H1 (cell line): ENCODE data around the gene ASPRV1. TPM values are rescaled to one million over a fixed set of nuclear protein-coding genes. Genes with fewer than 3 reads are reported as not detected.

Experiments
- CHD7 ChIP-seq: fragments of 300-600 bp; sonication (generic); IDR thresholded peaks from 2 replicates; pipeline ENCODE4 v1.7.1; 2012; ENCODE audit warnings: low read length, moderate library complexity, mild to moderate bottlenecking, inconsistent platforms; ENCODE audit not compliant: insufficient replicate concordance
- E2F6 ChIP-seq: IDR thresholded peaks from 2 replicates; pipeline ENCODE4 v1.6.1; 2012; ENCODE audit warnings: inconsistent platforms
- HDAC6 ChIP-seq: IDR thresholded peaks from one replicate; pipeline ENCODE4 v1.7.1; 2012; ENCODE audit warnings: low read depth, mild to moderate bottlenecking, inconsistent platforms, low read length, moderate library complexity
- POLR2AphosphoS5 ChIP-seq: IDR thresholded peaks from 2 replicates; pipeline ENCODE4 v1.6.1; 2011; ENCODE audit warnings: low read depth, low read length
- TAF1 ChIP-seq: IDR thresholded peaks from 2 replicates; pipeline ENCODE4 v1.6.1; 2011; ENCODE audit warnings: mild to moderate bottlenecking, low read depth, low read length
- polyA plus RNA-seq, 7 experiments: library from polyadenylated mRNA; depleted of rRNA in 3 of 7; stranded (reverse) in 5 of 7; unstranded in 2 of 7; fragments of >200 nt in 5 of 7; fragments of 200-250 nt in 2 of 7; gene quantifications; 1 replicate in 5 of 7; 2 replicates in 1 of 7; 4 replicates in 1 of 7; pipeline versions ENCODE4 v1.2.1 to v1.2.3, GENCODE V29; 2011 to 2013; ENCODE audit warnings: missing spikeins in 2 of 7, mixed read lengths in 2 of 7
- total RNA-seq: library from RNA; stranded (reverse); fragmentation: NEBNext Ultra II Directional; extraction: Animal tissue kit (Norgen Biotek cat#: 25700); gene quantifications from 2 replicates; pipeline ENCODE4 v1.2.1, GENCODE V29; 2021

ASPRV1 gene
- total and polyA plus RNA-seq, 2 of the 8 experiments (the other 6 are each of a cell fraction or from before 2014, with no cell fraction given), result 0.59 to 0.95 TPM

DNA sequence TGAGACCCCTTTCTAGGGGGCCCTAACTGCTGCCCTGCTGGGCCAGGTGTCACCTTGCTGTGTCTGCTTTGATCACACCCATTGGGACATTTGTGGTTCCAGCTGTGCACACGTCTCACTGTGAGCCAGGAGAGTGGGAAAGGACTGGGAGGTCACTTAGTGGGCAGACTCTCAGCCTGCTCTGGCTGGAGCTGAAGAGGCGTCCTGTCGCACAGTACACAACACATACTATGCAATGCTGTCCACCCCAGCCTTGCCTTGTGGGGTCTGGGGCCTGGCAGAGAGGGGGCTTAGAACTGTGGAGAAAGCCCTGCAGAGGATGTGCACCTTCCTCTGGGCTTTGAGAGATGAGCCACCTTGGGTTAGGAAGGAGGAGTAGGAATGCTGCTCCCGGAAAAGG is 25.3 kb upstream of the ASPRV1 start (continued):
- TF ChIP-seq CHD7, result no peak
- TF ChIP-seq TAF1, result no peak
- TF ChIP-seq E2F6, result no peak
- no peak for TF ChIP-seq HDAC6
- no peak for TF ChIP-seq POLR2AphosphoS5
